Astrocyte (in vitro differentiated cells and primary cell): ENCODE results near the gene CRAT.

Experiments used
- CTCF ChIP-seq: IDR thresholded peaks from 2 replicates; pipeline ENCODE4 v1.5.1; 2011; ENCODE audit warnings: low read depth, mild to moderate bottlenecking, inconsistent platforms, low read length, moderate library complexity; ENCODE audit not compliant: insufficient read depth
- EZH2 ChIP-seq: IDR thresholded peaks from 2 replicates; pipeline ENCODE4 v1.6.1; 2012; ENCODE audit warnings: mild to moderate bottlenecking, low read length, inconsistent platforms; ENCODE audit not compliant: insufficient read depth

GRCh38 chr9:129103595-129103965 is 7.0 kb downstream of the CRAT start:
- TF ChIP-seq CTCF (no peak), EZH2 (no peak)
